ENCODE measurements around the gene UTF1.
A peak's percentile ranks its signal among the peaks of the same experiment; 100 is the strongest.

GRCh38 chr10:133276100-133276434 lies 46.0 kb downstream of the UTF1 start:
- 0 out of 2 replicates have a peak, but pooled peaks have one; percentile 14 for TF ChIP-seq POLR2A (IDR thresholded peaks at IDR 0.05; ENCODE audit: low read depth, low read length)
- no peak for TF ChIP-seq POLR2AphosphoS5 (IDR thresholded peaks at IDR 0.05; ENCODE audit: low read depth, low read length)
- TF ChIP-seq TAF1 (IDR thresholded peaks at IDR 0.05; ENCODE audit: low read depth, low read length) = no peak
- no peak for TF ChIP-seq PAX5 (IDR thresholded peaks at IDR 0.05; ENCODE audit: insufficient read depth, low read length, severe bottlenecking)
